VCaP (cell line): ENCODE data around the gene PMP22.

Experiments used
- H3K27ac ChIP-seq: fragments of 450-650 bp; 2 replicates; pipeline ENCODE4 v1.5.1; 2017
- CTCF ChIP-seq: fragments of 450-650 bp; conservative IDR thresholded peaks from 2 replicates; pipeline ENCODE4 v1.5.1; 2017; ENCODE audit warnings: mild to moderate bottlenecking, moderate library complexity

The PMP22 gene

GRCh38 chr17:15287538-15288267, 22.6 kb upstream of the PMP22 start:
- H3K27ac ChIP-seq: no peak overlapping the region
- no peak for TF ChIP-seq CTCF

GRCh38 chr17:15285466-15285865, 20.3 kb upstream of the PMP22 start:
- no peak overlapping the region for H3K27ac ChIP-seq
- TF ChIP-seq CTCF: no peak

- no peak overlapping the region for H3K27ac ChIP-seq
- no peak for TF ChIP-seq CTCF
These were observed 19.4 kb upstream of the PMP22 start for GRCh38 chr17:15284537-15284936.

- TF ChIP-seq CTCF: no peak
- H3K27ac ChIP-seq: no peak overlapping the region
These were observed 19.0 kb upstream of the PMP22 start for GRCh38 chr17:15284107-15284506.

- no peak overlapping the region for H3K27ac ChIP-seq
- TF ChIP-seq CTCF: no peak
These were observed 16.8 kb upstream of the PMP22 start for GRCh38 chr17:15281909-15282308.

- no peak overlapping the region for H3K27ac ChIP-seq
- TF ChIP-seq CTCF: no peak
These were observed 13.9 kb upstream of the PMP22 start for GRCh38 chr17:15278924-15279477.

- H3K27ac ChIP-seq: no peak overlapping the region
- no peak for TF ChIP-seq CTCF
These were observed 13.3 kb upstream of the PMP22 start for GRCh38 chr17:15278380-15278779.
